K562 treated with DMSO at 1 percent for 24 hours (cell line): Measurements from ENCODE around the gene KRTAP6-1. TPM values are rescaled to one million over a fixed set of nuclear protein-coding genes. Genes with fewer than 3 reads are reported as not detected.

Experiments used
- total RNA-seq: library from RNA; unstranded; fragments of 300-600 nt; gene quantifications from 2 replicates; pipeline ENCODE4 v1.2.3, GENCODE V29; 2022; ENCODE audit warnings: low read depth; ENCODE audit not compliant: insufficient read depth

Gene KRTAP6-1, protein sequence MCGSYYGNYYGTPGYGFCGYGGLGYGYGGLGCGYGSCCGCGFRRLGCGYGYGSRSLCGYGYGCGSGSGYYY
- not detected in 2 replicates for total RNA-seq

DNA sequence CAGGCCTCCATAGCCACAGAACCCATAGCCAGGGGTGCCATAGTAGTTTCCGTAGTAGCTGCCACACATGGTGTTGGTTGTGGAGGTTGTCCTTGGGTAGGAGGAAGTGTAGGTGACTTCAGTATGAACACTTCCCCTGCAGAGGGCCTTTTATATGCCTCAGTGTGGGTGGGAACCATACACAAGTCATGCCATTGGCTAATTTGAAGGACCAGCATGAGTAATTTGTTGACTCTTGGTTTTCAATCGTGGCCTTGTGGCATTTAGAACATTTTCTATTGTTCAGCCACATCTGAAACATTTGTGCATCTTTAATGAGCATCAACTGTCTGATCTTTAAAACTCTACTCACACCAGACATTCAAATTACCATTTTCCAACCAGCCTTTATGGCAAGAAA is at the start of gene KRTAP6-1:
KRTAP6-1 (minus strand) TSS at position 95 of the 400 bp plus-strand sequence; CDS start at position 69, 26 bp downstream.

DNA sequence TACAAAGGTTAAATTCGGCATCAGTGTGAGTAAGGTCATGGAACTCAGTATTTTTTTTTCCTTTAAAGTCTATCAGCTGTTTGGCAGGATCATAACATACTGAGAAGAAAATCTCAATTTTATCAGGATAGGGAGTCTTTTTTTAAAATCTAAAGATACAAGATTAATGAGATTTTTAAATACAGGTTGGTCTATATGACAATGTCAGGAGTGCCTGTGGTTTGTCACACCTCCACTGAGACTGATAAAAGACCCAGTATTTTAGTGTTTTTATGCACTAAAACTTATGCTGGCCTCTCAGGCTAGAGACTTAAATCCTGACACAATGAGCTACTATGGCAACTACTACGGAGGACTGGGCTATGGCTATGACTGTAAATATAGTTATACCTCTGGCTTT is 28.8 kb upstream of the KRTAP6-1 start, which contains the start of gene KRTAP20-3:
KRTAP20-3 (plus strand) TSS at position 301 of the 400 bp plus-strand sequence.

DNA sequence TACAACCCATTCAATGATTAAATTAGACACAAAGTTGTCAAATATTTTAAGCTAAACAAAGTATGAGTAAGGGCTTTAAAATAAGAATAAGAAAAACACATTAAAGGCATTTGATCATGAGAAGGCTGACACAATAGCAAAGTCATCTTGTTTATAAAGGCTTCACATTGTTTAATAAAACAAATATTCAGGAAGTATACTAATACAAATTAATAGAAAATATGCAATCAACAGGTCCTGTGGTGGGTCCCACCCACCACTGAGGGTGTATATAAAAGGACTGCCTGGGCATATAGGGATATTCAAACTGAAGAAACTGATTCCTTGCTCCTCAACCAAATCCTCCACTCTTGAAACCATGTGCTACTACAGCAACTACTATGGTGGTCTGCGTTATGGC is 21.2 kb upstream of the KRTAP6-1 start, which contains the start of gene KRTAP20-2:
KRTAP20-2 (plus strand) TSS at position 301 of the 400 bp plus-strand sequence; CDS start at position 359, 58 bp downstream.

DNA sequence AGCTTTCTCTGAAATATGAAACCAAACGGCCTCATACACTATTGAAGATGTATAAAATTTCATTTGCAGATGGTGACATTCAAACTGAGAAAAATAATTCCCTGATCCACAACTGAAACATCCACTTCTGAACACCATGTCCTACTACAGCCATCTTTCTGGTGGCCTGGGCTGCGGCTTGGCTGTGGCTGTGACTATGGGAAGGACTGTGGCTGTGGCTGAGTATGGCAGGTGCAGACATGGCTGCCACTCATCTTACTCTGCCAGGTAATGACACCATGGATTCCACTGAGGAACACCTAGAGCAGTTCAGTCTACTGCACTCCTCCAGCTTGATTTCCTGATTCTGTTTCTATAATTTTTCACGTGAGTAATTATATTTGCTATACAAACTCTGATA is 6.8 kb upstream of the KRTAP6-1 start, which contains the start of gene KRTAP20-4:
KRTAP20-4 (plus strand) TSS at position 106 of the 400 bp plus-strand sequence.

DNA sequence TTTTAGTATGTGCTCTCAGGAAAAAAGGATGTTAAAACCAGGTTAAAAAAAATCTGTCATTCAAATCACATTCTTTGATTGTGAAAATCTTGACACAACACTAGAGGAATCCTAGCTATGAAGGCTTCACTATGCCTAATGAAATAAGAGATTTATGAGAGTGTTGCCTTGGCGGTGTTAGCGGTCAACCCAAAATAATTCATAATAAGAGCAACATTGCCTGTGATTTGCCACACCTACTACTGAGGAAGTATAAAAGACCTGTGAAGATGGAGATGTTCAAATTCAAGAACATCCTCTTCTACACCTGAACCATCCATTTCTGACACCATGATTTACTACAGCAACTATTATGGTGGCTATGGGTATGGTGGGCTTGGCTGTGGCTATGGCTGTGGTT is 2.4 kb upstream of the KRTAP6-1 start, which contains the start of gene KRTAP20-1:
KRTAP20-1 (plus strand) TSS at position 301 of the 400 bp plus-strand sequence; CDS start at position 331, 30 bp downstream.

DNA sequence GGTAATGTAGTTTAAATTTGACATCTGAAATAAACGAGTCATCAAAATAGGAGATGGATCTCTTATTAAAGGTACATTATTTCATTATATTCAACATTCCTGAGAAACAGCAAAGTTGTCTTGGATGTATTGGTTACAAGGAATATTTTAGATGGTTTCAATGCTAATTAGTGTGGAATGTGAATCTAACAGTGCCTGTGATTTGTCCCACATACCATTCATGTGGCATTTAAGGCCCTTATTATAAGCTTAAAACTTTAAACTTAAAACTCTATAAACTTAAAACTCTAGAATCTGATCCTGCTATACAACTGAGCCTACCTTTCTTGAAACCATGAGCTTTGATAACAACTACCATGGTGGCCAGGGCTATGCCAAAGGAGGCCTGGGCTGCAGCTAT is 12.9 kb downstream of the KRTAP6-1 start, which contains the start of gene KRTAP22-1:
KRTAP22-1 (plus strand) TSS at position 301 of the 400 bp plus-strand sequence.

DNA sequence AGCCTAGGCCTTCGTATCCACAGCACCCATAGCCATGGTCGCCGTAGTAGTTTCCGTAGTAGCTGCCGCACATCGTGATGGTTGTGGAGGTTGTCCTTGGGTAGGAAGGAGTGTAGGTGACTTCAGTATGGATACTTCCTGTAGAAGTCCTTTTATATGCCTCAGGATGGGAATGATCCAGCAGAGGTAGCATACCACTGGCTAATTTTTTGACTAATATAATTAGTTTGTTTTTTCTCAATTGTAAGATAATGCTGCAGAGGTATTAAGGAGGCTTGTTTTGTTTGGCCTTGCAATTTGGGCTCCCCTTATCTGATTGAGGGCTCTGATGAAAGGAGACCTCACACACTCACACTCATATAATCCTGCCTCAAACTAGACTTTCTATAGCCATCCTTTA is 14.9 kb downstream of the KRTAP6-1 start, which contains the start of gene KRTAP6-2:
KRTAP6-2 (minus strand) TSS at position 101 of the 400 bp plus-strand sequence; CDS start at position 73, 28 bp downstream.

DNA sequence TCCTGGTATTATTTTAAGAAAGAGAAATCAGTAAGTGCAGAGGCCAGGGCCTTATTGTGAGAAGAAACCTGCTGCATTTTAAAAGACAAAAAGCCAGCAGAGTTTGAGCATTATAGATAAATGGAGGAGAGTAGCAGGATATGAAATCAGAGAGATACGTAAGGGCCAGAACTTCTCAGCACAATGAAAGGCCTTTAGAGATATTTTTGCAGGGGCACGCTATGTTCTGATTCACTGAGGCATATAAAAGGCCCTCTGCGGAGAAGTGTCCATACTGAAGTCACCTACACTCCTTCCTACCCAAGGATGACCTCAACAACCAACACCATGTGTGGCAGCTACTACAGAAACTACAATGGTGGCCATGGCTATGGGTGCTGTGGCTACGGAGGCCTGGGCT is 21.6 kb downstream of the KRTAP6-1 start, which contains the start of gene KRTAP6-3:
KRTAP6-3 (plus strand) TSS at position 301 of the 400 bp plus-strand sequence; CDS start at position 307, 6 bp downstream.

DNA sequence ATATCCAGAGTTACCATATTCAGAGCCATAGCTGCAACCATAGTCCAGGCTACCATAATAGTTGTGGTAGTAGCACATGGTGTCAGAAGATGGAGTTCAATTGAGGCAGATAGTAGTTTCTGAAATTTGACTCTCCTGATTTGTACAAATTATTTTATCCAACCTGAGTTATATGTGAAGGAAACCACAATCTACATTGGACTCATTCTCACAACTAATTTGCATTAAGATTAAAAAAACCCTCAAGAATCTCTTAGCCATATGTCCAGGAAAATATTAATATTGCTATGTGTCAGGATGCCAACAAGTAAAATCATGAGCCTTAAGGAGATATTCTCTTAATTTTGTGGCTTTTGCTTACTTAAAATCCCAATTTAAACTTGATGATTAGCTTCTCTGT is 23.4 kb downstream of the KRTAP6-1 start, which contains the start of gene KRTAP22-2:
KRTAP22-2 (minus strand) TSS at position 101 of the 400 bp plus-strand sequence.

Other genes starting within 250 kb of the KRTAP6-1 start
- not detected in 2 replicates for gene KRTAP13-2, start 241.7 kb downstream of the KRTAP6-1 start, total RNA-seq
- not detected in 2 replicates for gene KRTAP13-1, start 217.9 kb downstream of the KRTAP6-1 start, total RNA-seq
- not detected in 2 replicates for gene KRTAP13-3, start 188.0 kb downstream of the KRTAP6-1 start, total RNA-seq
- gene KRTAP13-4, start 183.7 kb downstream of the KRTAP6-1 start, total RNA-seq, result not detected in 2 replicates
- not detected in 2 replicates for gene KRTAP15-1, start 173.7 kb downstream of the KRTAP6-1 start, total RNA-seq
- gene KRTAP19-1, start 133.6 kb downstream of the KRTAP6-1 start, total RNA-seq, result not detected in 2 replicates
- gene KRTAP19-2, start 126.5 kb downstream of the KRTAP6-1 start, total RNA-seq, result not detected in 2 replicates
- gene KRTAP19-3, start 121.9 kb downstream of the KRTAP6-1 start, total RNA-seq, result not detected in 2 replicates
- gene KRTAP19-4, start 116.8 kb downstream of the KRTAP6-1 start, total RNA-seq, result not detected in 2 replicates
- not detected in 2 replicates for gene KRTAP19-5, start 111.8 kb downstream of the KRTAP6-1 start, total RNA-seq
- not detected in 2 replicates for gene KRTAP19-6, start 72.1 kb downstream of the KRTAP6-1 start, total RNA-seq
- gene KRTAP19-7, start 52.6 kb downstream of the KRTAP6-1 start, total RNA-seq, result not detected in 2 replicates
- gene KRTAP22-2, start 23.5 kb downstream of the KRTAP6-1 start, total RNA-seq, result not detected in 2 replicates
- gene KRTAP6-3, start 21.5 kb downstream of the KRTAP6-1 start, total RNA-seq, result not detected in 2 replicates
- not detected in 2 replicates for gene KRTAP6-2, start 15.0 kb downstream of the KRTAP6-1 start, total RNA-seq
- gene KRTAP22-1, start 12.8 kb downstream of the KRTAP6-1 start, total RNA-seq, result not detected in 2 replicates
- gene KRTAP20-1, start 2.5 kb upstream of the KRTAP6-1 start, total RNA-seq, result not detected in 2 replicates
- gene KRTAP20-4, start 6.7 kb upstream of the KRTAP6-1 start, total RNA-seq, result not detected in 2 replicates
- gene KRTAP20-2, start 21.3 kb upstream of the KRTAP6-1 start, total RNA-seq, result not detected in 2 replicates
- gene KRTAP20-3, start 28.9 kb upstream of the KRTAP6-1 start, total RNA-seq, result not detected in 2 replicates
- gene KRTAP21-3, start 104.8 kb upstream of the KRTAP6-1 start, total RNA-seq, result not detected in 2 replicates
- gene KRTAP21-2, start 133.3 kb upstream of the KRTAP6-1 start, total RNA-seq, result not detected in 2 replicates
- gene KRTAP21-1, start 141.5 kb upstream of the KRTAP6-1 start, total RNA-seq, result not detected in 2 replicates
- gene KRTAP8-1, start 199.3 kb upstream of the KRTAP6-1 start, total RNA-seq, result not detected in 2 replicates
- gene KRTAP7-1, start 215.8 kb upstream of the KRTAP6-1 start, total RNA-seq, result not detected in 2 replicates